ENCODE results near the gene FEZF1. TPM values are rescaled to one million over a fixed set of nuclear protein-coding genes. Genes with fewer than 3 reads are reported as not detected.

Gene FEZF1
- total RNA-seq, 1 experiment from 2014 or later, result not detected

DNA sequence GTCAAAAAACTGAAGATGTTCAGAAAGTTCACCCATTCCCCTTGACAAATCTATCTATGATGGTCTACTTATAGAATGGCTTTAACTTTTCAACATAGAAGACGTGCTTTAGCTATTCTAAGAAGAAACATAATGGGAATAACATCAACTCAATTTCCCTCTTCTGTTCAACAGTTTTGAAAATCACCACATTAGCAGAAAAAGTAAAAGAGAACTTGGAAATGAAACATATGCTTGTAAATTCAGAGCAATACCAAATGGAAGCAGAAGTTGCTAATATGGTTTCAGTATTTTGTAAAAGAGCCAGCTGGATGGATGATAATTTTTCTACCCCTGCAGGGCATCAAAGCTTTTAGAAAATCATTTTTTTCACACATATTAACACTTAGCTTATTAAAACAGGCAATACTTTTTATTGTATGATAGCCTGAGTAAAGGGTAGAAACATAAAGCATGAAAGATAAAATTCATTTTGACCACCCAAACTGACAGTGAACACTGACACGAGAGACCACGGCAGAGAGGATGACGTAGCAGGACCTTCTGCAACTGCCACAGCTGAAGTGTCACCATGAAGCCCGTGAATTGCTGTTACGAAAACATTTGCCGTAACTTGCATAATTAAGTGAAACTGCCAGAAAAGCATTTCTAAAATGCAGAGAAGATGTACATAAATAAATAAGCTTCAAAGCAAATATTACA is 39.2 kb upstream of the FEZF1 start:
- POLR2A ChIA-PET, result interaction anchor here (0.6 kb wide), 1 partner anchor 676 kb away, joined by 4 read pairs; no protein-coding TSS in a partner anchor
- CTCF ChIA-PET, result no interaction called here

DNA sequence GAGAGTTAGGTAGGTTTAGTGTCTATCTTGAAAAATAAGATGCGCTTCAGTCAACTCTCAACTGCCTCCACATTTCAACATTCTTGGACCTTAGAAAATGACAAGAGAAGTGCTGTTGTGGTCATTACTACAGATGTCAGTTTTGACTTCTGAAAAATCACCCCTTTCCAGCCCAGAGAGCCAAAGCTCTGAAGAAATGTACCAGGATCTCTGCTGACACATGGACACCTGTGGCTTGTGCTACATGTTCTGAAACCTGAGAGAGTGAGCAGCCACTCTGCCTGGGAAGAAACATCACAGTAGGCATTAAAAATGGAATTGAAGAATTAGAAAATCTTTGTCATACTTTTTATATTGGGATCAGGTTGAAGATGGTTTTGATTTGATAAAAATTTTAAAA is 35.9 kb upstream of the FEZF1 start:
- ChIA-PET CTCF (no interaction called here), POLR2A (no interaction called here)
- TF ChIP-seq, protein P1, sequence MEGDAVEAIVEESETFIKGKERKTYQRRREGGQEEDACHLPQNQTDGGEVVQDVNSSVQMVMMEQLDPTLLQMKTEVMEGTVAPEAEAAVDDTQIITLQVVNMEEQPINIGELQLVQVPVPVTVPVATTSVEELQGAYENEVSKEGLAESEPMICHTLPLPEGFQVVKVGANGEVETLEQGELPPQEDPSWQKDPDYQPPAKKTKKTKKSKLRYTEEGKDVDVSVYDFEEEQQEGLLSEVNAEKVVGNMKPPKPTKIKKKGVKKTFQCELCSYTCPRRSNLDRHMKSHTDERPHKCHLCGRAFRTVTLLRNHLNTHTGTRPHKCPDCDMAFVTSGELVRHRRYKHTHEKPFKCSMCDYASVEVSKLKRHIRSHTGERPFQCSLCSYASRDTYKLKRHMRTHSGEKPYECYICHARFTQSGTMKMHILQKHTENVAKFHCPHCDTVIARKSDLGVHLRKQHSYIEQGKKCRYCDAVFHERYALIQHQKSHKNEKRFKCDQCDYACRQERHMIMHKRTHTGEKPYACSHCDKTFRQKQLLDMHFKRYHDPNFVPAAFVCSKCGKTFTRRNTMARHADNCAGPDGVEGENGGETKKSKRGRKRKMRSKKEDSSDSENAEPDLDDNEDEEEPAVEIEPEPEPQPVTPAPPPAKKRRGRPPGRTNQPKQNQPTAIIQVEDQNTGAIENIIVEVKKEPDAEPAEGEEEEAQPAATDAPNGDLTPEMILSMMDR (IDR thresholded peaks at IDR 0.05), result no peak
- TF ChIP-seq, protein P2, sequence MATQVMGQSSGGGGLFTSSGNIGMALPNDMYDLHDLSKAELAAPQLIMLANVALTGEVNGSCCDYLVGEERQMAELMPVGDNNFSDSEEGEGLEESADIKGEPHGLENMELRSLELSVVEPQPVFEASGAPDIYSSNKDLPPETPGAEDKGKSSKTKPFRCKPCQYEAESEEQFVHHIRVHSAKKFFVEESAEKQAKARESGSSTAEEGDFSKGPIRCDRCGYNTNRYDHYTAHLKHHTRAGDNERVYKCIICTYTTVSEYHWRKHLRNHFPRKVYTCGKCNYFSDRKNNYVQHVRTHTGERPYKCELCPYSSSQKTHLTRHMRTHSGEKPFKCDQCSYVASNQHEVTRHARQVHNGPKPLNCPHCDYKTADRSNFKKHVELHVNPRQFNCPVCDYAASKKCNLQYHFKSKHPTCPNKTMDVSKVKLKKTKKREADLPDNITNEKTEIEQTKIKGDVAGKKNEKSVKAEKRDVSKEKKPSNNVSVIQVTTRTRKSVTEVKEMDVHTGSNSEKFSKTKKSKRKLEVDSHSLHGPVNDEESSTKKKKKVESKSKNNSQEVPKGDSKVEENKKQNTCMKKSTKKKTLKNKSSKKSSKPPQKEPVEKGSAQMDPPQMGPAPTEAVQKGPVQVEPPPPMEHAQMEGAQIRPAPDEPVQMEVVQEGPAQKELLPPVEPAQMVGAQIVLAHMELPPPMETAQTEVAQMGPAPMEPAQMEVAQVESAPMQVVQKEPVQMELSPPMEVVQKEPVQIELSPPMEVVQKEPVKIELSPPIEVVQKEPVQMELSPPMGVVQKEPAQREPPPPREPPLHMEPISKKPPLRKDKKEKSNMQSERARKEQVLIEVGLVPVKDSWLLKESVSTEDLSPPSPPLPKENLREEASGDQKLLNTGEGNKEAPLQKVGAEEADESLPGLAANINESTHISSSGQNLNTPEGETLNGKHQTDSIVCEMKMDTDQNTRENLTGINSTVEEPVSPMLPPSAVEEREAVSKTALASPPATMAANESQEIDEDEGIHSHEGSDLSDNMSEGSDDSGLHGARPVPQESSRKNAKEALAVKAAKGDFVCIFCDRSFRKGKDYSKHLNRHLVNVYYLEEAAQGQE (IDR thresholded peaks at IDR 0.05; ENCODE audit: insufficient read depth in 1 of 2, low read depth in 2 of 2, low read length in 1 of 2), result no peak
- TF ChIP-seq TCF7L2 (IDR thresholded peaks at IDR 0.05; ENCODE audit: low read depth, low read length), result no peak
- TF ChIP-seq SIN3A (IDR thresholded peaks at IDR 0.05; ENCODE audit: borderline replicate concordance, insufficient read depth, low read depth, low read length), result no peak
- TF ChIP-seq POLR2AphosphoS5 (IDR thresholded peaks at IDR 0.05; ENCODE audit: low read depth, low read length), result no peak
- in situ Hi-C loops (cut with HindIII; ENCODE audit: low pct_unique_long_range_greater_than_20kb, low sequenced_read_pairs) (no loop called here), intact Hi-C loops (cut with micrococcal nuclease; ENCODE audit: unreplicated experiment) (no loop called here)
- Histone ChIP-seq H3K4me1 (ENCODE audit: control insufficient read depth, insufficient read depth, low read length) (no peaks in the 10 kb centered on the region), H3K36me3 (ENCODE audit: control insufficient read depth, insufficient read depth, low read length) (no peaks in the 10 kb centered on the region), H3K4me3 (ENCODE audit: low read depth in 2 of 2, low read length in 2 of 2) (no peak overlapping the region), H3K9me3 (ENCODE audit: control insufficient read depth, insufficient read depth, low read depth, low read length) (no peaks in the 10 kb centered on the region), H3K27me3 (ENCODE audit: control insufficient read depth, insufficient read depth, low read length) (no peaks in the 10 kb centered on the region), H3K27ac (ENCODE audit: low read length) (no peak overlapping the region)
- no TSS peak for BruUV-seq (replicated peaks)
- DNase-seq (ENCODE audit: low read depth, low spot score) (no peak), ATAC-seq (no peak)

More for the DNA sequence above, 39.2 kb upstream of the FEZF1 start:
- no TSS peak for BruUV-seq (replicated peaks)
- intact Hi-C loops (cut with micrococcal nuclease; ENCODE audit: unreplicated experiment) (no loop called here), in situ Hi-C loops (cut with HindIII; ENCODE audit: low pct_unique_long_range_greater_than_20kb, low sequenced_read_pairs) (no loop called here)
- Histone ChIP-seq H3K27ac (ENCODE audit: low read length) (no peak overlapping the region), H3K27me3 (ENCODE audit: control insufficient read depth, insufficient read depth, low read length) (no peaks in the 10 kb centered on the region), H3K36me3 (ENCODE audit: control insufficient read depth, insufficient read depth, low read length) (no peaks in the 10 kb centered on the region), H3K9me3 (ENCODE audit: control insufficient read depth, insufficient read depth, low read depth, low read length) (no peaks in the 10 kb centered on the region), H3K4me3 (ENCODE audit: low read depth in 2 of 2, low read length in 2 of 2) (no peak overlapping the region), H3K4me1 (ENCODE audit: control insufficient read depth, insufficient read depth, low read length) (no peaks in the 10 kb centered on the region)
- no peak for DNase-seq (ENCODE audit: low read depth, low spot score)
- TF ChIP-seq, protein P2 (IDR thresholded peaks at IDR 0.05; ENCODE audit: insufficient read depth in 1 of 2, low read depth in 2 of 2, low read length in 1 of 2), result no peak
- TF ChIP-seq SIN3A (IDR thresholded peaks at IDR 0.05; ENCODE audit: borderline replicate concordance, insufficient read depth, low read depth, low read length) (no peak), POLR2AphosphoS5 (IDR thresholded peaks at IDR 0.05; ENCODE audit: low read depth, low read length) (no peak), TCF7L2 (IDR thresholded peaks at IDR 0.05; ENCODE audit: low read depth, low read length) (no peak)
- TF ChIP-seq, protein P1 (IDR thresholded peaks at IDR 0.05), result no peak
- ATAC-seq, result no peak
